ENCODE measurements around the gene TOR1AIP2.
"Not testable (repeated sequence)": the region's sequence is repeated elsewhere in the genome, so short reads cannot be mapped to it uniquely, and the experiment has no call there.

TOR1AIP2 gene

DNA sequence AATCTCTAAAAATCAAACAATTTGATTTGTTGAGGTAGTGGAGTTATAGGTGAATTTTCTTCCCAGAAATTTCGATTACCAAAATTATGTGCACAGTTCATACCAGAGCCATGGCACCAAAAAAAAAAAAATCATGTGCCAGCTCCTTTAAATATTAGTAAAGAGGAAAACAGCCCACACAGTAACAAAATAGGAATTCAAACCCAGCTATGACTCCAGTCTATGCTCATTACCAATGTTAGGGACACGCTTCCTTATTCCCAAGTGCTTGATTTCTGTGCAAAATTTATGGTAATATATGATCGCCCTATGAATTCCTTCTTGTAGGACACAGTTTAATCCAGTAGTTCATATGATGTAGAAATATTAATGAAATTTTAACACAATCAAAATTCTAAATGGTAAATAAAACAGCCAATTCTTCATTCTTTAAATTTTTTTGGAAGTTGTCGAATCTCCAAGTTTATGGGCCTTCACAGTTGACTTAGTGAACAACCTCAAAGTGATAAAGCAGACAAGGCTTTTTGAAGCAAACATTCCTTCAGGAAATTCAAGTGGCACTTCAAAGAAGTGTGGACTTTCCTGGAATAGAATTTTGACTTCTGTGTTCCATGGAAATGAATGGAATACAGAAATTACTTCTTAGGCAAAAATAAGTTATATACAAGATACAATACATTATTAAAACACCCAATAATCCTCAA lies 1.9 kb downstream of the TOR1AIP2 start:
- DNase-seq (ENCODE audit: low read depth in 2 of 3, low spot score in 1 of 3): no peak

DNA sequence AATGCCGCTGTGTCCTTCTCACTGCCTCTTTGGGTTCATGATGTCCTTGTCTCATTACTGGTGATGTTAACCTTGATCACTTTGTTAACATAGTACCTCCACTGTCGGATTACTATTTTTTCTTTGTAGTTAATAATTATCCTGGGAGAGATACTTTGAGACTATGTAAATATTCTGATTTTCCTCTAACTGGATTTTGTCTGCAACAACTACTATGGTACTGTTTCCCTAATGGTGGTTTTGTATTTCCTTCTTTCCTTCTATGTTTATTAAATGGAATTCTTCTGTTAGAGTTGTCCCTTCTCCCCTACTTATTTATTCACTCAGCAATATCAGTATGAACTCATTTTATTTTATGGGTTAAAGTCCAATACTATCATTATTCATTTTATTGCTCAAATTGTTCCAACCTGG lies 4.2 kb downstream of the TOR1AIP2 start:
- DNase-seq (ENCODE audit: low read depth in 2 of 3, low spot score in 1 of 3): no peak

DNA sequence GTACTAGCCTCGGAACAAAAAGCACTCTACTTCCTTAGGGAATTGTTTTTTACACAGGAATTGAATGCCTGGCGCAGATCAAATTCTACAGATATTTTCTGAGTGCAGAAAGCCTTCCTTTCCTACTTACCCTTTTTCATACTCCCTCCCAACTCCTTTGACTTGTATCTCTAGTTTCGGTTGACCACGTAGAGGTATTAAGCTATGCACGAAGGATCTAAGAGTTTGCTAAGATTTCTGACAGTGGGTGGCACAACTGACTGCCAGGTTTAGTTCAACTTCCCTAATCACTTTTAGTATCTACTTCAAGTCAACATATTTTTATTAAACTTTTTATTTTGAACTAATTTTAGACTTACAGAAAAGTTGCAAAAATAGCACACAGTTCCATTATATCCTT lies 5.0 kb downstream of the TOR1AIP2 start:
- DNase-seq (ENCODE audit: low read depth in 2 of 3, low spot score in 1 of 3): no peak

DNA sequence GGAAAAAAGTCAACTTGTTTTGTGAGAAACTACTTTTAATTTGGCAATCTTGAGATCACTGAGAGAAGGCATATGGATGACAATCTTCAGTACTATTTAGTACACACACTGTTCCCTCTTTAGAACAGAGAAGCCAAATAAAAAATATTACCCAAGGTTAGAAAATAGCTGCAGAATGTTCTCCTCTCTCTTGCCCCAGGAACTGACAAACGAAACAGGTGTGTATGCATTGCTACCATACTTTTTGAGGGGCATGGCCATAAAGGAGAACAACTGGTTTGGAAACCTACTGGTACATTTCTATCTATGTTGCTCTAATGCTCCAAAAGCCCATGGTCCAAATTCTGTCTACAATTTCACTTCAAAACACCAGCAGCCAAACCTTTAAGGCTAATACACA lies 5.7 kb downstream of the TOR1AIP2 start:
- DNase-seq (ENCODE audit: low read depth in 2 of 3, low spot score in 1 of 3): no peak

DNA sequence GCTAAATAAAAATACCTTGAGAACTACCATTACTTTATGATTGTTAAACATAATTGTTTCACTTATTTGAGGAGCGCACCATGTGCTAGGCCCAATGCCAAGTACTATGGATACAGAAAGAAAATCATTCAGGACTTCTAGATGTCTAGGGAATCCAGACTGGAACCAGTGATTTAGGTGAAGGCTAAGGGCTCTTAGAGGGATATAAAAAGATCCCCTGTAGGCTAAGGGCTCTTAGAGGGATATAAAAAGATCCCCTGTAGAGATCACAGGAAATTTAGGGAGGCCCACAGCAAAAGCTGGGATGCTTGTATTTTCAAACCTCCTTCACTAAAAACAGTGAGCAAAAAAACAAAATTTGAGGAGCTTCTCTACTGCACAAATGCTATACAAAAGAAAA lies 6.7 kb downstream of the TOR1AIP2 start:
- no peak for DNase-seq (ENCODE audit: low read depth in 2 of 3, low spot score in 1 of 3)

DNA sequence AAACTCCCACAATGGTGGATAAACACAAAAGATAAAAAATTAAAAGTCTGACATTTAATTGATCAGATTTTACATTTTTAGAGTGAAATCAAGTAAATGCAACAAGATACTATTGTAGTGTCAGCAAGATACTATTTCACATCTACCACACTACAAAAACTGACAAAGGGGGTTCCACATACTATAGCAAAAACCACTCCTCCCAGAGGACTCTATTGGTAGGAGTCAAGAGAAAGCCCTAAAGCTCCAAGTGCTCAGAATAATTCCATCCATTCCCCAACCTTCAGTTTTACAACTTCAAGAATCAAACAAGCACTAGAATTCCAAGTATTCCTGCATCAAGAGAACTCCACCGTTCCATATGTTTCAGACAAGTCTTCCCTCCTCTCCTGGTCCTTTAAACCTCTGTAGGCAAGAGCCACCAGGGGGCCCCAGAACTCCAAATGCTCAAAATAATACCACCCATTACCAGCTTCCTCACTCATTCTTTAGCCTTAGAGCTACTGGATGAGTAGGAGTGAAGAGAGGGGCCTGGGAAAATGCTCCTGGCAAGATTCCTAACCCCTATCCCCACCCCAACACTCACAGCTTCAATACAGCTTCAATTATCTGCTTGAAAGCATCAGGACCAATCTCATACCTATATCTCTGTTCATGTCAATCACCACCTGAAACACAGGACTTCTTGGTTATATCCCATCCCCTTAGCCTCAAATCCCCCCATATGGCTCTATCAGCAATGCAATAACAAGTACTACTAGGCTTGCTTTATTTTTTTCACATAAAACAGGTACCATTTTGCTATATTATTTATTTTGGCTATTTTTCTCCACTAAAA lies 9.9 kb downstream of the TOR1AIP2 start:
- peak in 2 of 3 donors; percentile 4 to 24 for DNase-seq (ENCODE audit: low read depth in 2 of 3, low spot score in 1 of 3)

DNA sequence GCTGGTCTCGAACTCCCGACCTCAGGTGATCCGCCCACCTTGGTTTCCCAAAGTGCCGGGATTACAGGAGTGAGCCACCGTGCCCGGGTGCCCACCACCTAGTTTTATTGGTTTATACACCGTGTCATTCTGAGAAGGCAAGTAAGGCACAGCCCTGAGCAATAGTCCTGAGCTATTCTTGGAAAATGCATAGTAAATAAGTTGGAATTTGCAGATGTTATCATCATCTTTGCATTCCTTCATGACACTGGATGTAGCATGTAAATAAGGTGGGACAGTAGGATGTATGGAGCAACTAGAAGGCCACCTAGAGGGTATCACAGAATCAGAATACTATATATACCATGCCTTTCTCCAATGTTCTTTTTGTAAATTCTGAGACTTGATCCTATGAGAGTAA lies 11.0 kb downstream of the TOR1AIP2 start:
- no peak for DNase-seq (ENCODE audit: low read depth in 2 of 3, low spot score in 1 of 3)

DNA sequence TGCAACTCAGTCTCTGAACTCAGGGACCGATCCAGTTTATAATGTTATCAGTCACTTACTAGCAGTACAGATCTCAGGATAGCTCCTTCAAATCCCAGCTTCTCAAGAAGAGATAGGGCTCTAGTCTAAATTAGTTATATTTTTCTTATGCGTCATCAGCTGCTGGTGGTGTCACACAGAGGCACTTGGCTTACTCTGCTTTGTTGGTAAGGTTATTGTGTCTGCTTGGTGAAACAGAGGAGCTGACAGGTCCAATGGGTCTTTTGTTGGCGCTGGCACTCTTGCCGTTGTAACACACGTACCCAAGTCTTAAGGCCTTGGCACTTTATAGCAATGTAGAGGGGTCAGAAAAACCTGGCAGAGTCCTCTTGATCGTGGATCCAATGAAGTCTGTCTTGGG lies 12.2 kb downstream of the TOR1AIP2 start:
- no peak for DNase-seq (ENCODE audit: low read depth in 2 of 3, low spot score in 1 of 3)

DNA sequence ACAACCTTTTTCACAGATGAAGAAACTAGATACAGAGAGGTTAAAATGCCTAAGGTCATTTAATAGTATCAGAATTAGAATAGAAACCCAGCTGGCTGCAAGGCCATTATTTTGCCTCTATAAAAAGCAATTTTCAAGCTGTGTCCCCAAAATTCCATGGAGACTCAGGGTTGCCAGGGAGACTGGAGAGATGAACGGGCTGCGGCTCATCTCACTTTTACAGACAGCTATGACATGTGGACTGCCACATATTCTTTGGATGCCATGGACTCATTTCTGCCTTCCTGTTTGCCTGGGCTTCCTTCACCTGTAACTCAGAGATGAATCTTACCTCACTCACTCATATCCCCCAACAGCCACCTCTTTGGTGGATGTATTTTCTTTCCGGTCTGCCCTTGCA lies 17.0 kb downstream of the TOR1AIP2 start:
- DNase-seq (ENCODE audit: low read depth in 2 of 3, low spot score in 1 of 3): no peak

DNA sequence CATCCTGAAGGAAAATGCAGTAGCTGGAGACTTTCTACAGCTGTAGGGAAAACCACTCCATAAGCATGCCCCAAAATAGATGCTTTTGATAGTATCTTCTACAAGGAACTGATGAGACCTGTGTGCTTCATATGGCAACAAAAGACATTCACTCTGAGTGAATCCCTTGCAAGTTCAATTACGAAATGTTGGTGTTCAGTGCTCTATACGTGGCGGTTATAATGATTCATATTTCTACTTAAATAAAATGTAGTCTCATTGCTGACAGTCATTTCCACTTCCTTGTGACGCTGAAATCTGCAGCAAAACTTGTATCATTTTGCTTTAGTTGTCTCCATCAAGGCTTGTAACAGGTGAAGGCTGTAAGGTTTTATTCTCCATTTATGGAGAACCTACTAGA lies 20.6 kb downstream of the TOR1AIP2 start:
- no peak for DNase-seq (ENCODE audit: low read depth in 2 of 3, low spot score in 1 of 3)

DNA sequence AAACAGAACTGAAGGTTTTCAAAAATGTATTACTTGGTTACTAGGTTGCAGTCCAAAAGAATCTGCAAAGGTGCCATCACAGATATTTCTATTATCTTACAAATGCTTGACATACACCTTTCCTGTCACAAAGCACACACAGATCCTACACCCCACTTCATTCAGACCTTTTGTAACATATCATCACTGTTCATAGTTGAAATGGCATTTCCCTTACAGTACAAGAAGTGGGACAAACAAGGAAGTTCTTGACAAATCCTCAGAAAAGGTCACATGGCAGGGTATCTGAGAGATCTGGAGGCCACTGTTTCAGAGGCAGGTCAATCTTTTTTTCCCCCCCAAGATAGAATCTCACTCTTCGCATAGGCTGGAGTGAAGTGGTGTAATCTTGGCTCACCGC lies 21.3 kb downstream of the TOR1AIP2 start:
- DNase-seq (ENCODE audit: low read depth in 2 of 3, low spot score in 1 of 3): no peak

DNA sequence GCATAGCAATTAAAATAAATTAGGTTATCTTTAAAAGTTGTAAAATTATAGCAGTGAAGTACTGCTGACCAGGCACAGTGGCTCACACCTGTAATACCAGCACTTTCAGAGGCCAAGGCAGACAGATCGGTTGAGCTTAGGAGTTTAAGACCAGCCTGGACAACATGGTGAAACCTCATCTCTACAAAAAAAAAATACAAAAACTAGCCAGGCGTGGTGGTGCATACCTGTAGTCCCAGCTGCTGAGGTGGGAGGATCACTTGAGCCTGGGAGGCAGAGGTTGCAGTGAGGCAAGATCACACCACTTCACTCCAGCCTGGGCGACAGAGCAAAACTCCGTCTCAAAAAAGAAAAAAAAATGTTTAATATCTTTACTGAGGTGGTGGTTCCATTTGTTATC lies 21.8 kb downstream of the TOR1AIP2 start:
- DNase-seq (ENCODE audit: low read depth in 2 of 3, low spot score in 1 of 3): not testable (repeated sequence)

DNA sequence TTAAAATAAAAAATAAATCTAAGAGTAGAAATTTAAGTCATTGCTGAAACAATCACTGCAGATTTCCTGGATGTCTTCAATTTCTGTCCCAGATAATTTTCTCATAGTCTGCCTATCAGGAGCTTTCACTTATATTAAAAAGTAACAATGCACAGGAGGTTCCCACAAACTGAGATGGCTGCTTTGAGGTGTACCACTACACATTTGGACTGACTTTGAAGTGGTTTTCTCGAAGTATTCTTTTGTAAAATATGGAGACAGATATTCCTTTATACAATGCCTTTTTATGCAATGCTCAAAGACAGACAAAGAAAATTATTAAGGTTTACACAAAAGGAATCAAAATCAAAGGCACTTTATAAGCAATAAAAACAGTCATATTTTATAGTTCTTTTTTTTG lies 24.5 kb downstream of the TOR1AIP2 start:
- no peak for DNase-seq (ENCODE audit: low read depth in 2 of 3, low spot score in 1 of 3)

DNA sequence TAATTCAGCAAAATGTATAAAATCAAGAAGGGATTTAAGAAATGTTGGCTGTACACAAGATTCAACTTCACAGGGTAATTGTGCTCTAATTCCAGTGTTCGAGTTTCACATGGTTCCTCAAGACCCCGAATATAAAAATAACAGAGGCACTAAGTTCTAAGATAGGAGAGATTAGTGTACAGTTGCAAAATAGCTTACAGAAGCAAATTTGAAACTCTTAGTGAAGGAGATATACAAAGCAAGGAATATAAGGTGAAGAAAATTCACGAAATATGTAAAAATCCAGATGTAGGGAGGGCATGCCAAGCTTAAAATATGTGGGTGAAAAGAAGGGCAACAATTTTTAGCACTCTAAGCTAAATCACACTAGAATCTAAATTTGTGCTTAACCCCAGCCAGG lies 29.4 kb downstream of the TOR1AIP2 start:
- no peak for DNase-seq (ENCODE audit: low read depth in 2 of 3, low spot score in 1 of 3)

DNA sequence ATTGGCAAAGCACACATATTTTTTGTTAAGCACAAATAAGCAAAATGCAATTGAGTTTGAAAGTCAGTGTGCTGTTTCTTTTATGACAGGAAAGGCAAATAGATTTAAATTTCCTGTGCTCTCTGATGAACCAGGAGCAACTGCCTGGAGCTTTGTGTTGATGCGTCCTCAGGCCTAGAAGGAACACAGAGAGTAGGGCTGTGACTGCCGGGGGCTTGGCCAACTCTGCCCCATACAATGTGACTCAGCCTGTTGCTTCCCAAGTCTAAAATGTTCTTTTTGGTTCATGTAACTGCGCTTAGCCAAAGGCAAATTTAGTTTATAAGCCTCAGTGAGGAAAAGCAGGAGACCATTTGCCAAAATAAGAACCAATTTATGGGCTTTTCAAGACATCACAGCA lies 37.5 kb downstream of the TOR1AIP2 start:
- no peak for DNase-seq (ENCODE audit: low read depth in 2 of 3, low spot score in 1 of 3)

DNA sequence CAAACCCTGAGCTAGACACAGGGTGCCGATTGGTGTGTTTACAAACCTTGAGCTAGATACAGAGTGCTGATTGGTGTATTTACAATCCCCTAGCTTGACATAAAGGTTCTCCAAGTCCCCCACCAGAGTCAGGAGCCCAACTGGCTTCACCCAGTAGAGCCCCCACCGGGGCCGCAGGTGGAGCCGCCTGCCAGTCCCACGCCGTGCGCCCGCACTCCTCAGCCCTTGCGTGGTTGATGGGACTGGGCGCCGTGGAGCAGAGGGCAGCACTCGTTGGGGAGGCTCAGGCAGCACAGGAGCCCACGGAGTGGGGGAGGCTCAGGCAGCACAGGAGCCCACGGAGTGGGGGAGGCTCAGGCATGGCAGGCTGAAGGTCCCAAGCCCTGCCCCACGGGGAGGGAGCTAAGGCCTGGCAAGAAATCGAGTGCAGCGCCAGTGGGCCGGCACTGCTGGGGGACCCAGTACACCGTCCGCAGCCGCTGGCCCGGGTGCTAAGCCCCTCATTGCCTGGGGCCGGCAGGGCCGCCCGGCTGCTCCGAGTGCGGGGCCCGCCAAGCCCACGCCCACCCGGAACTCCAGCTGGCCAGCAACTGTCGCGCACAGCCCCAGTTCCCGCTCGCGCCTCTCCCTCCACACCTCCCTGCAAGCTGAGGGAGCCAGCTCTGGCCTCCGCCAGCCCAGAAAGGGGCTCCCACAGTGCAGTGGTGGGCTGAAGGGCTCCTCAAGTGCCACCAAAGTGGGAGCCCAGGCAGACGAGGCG lies 40.7 kb downstream of the TOR1AIP2 start:
- DNase-seq (ENCODE audit: low read depth in 2 of 3, low spot score in 1 of 3): not testable (repeated sequence)

DNA sequence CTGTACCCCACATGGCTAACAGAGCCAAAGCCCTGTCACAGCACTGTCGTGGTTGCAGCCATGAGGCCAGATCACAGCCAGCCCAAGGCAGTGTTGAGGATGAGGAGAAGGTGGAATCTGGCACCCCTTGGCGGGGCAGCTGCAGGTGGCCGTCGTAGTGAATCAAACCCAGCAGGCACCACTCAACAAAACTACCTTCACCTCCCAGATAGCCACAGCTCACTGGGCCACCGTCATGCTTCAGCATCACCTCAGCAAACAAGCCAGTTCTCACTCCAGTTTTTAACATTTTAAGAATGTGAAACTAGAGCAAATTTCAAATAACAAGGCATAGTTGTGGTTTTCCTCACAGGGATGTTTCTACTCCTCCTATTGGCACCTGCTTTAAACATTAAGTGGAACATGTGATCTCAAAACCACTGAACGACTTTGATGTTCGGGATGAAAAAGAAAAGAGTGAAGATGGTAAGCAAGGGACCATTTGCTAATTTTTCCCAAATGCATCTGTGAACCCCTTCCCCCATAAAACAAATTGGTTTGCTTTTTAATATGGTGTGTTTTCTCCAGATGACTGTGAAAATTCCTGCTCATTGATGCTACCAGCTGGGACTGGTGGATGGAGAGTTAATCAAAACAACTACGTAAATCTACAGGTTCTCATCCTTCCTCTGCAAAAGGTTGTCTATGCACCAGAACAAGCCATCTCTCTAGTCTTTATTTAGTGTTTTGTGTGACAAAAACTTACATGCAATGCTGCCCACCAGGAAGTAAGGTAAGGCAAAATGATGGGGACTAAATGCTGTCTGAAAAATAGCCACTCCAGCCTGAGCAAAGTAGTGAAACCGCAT lies 45.5 kb downstream of the TOR1AIP2 start:
- DNase-seq (ENCODE audit: low read depth in 2 of 3, low spot score in 1 of 3): no peak

DNA sequence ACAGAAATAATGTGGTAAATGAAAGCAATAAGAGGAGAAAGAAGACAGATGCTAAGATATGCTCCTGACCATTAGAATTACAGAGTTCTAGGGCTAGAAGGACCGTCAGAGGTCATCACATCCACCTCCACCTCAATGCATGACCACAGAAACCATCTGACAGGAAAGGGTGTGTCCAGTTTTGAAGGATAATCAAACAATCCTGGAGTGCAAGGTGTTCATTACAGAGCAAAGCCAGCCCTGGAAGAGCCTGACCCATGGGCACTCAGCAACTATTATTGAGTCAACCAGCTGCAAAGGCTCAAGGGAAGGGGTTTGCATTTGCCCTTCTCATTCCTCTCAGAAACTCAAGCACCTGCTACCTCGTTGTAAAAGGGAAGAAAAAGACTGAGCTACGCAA lies 46.4 kb downstream of the TOR1AIP2 start:
- no peak for DNase-seq (ENCODE audit: low read depth in 2 of 3, low spot score in 1 of 3)

DNA sequence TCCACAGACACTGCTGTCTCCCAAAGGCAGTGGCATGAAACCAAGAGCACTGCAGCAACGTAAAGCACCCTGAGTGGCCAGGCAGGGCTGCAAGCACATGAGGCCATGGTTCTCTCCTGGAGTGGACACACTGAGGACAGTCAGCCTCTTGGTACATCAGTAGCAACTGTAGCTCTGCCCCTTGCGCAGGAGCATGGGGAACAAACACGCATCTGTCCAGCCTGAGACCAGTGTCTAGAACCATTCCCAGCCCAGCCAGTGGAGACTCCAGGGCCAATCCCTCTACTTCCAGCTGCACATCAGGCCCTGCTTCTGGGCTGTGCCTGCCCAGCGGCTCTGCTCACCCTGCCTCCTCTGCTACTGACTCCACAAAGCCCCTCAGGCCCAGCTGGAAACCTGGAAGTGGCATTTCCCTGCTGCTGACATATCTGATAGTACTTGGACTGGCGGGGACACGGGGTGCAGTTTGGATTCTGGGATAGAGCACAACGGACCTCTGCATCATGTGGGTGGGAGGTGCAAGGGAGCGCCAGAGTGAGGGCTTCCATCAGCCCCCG lies 49.0 kb downstream of the TOR1AIP2 start:
- no peak for DNase-seq (ENCODE audit: low read depth in 2 of 3, low spot score in 1 of 3)

DNA sequence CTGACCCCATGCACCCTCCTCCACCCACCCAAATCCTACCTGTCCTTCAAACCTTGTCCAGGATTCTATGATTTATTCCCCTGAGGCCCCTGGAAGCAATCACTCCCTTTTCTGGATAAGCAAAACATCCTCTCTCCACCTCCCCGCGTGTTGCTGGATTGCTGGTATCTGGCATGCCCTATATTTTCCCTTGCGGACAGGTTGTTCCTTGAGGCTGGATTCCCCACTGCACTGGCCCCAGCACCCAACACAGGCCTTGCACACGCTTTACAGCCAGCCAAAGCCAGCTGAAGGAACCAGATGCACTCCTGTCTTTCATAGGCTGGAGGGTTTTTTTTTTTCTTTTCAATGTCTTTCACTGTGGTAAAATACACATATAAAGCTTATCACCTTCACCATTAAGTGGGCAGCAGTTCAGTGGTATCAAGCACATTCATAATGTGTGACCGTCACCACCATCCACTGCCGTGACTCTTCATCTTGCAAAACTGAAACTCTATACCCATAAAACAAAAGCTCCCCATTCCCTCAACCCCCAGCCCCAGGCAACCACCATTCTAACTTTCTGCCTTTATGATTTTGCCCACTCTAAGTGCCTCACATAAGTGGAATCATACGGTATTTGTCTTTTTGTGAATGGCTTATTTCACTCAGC lies 50.9 kb downstream of the TOR1AIP2 start:
- DNase-seq (ENCODE audit: low read depth in 2 of 3, low spot score in 1 of 3): no peak
